Activated T-cell treated with anti-CD3 and anti-CD28 coated beads, Interleukin-2, amount 50 U/mL, for 48 hours (primary cell): ENCODE data around the gene ANKRD18B.
"Not testable (repeated sequence)": the region's sequence is repeated elsewhere in the genome, so short reads cannot be mapped to it uniquely, and the experiment has no call there.

Experiments
- DNase-seq, 2 experiments: peaks; one replicate each; pipeline ENCODE4 v3.0.0-alpha.2; 2020

The ANKRD18B gene

DNA sequence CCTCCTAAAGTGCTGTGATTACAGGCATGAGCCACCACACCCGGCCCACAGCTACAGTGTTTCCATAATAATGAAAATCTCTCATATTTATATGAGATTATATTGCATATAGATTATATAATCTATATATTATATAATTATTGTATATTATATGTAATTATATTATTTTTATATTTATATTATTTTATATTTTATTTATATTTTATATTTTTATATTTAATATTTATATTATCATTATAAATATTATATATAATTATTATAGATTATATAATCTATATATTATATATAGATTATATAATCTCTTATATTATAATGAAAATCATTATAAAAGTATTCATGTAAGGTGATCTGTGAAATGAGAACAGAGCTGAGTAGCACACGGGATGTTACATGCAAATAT, 11.5 kb downstream of the ANKRD18B start:
- no peak for DNase-seq

DNA sequence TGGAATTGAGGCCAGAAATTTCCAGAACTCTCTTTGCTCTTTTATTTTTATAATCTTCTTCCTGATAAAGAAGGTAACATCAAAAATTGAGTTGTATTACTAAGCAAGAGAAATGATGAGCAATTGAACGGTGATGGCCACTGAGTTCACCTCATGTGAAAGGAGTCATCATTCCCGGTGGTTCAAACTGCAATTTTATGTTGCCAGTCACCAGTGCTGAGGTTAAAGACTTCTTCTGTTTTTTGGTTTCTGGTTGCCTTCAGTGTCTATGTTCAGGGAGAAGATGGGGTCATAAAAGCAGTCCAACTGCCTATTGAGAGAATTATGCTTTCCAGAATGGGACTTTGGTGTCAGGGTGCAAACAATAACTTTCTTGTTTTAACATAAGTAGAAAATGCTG, 19.4 kb downstream of the ANKRD18B start:
- not testable (repeated sequence) for DNase-seq

DNA sequence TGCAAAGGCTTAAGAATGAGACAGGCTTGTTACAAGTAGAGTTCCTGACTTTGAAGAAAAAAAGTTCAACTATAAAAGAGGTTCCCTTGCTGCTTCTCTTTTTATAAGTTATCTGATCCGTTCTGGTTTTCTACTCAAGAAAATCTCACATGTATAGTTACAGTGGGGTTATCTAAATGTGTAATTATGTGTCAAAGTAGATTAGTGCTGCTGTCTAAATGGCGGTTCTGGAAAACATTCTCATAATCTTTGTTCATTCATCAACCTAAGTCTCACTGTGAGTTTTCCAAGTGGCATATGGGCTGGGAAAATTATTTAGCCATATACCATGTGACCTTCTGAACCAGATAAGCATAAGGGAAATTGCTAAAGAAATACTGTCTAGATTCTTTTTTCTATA, 21.7 kb downstream of the ANKRD18B start:
- DNase-seq, result not testable (repeated sequence)

DNA sequence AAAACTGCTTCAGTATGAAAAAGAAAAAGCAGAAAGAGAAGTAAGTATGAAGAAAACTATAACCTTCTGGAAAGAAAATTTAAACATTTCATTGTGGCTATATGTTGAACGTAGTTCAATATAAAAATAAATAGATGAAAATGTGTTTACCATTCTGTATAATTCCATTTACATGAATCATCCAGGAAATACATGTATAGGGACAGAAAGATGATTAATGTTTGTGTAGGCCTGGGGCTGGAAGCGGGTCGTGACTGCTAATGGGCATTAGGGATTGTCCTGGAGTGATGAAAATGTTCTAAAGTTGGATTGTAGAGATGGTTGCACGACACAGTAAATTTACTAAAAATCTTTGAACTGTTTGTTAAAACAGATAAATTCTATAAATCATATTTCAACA, 24.8 kb downstream of the ANKRD18B start:
- DNase-seq, result not testable (repeated sequence)

DNA sequence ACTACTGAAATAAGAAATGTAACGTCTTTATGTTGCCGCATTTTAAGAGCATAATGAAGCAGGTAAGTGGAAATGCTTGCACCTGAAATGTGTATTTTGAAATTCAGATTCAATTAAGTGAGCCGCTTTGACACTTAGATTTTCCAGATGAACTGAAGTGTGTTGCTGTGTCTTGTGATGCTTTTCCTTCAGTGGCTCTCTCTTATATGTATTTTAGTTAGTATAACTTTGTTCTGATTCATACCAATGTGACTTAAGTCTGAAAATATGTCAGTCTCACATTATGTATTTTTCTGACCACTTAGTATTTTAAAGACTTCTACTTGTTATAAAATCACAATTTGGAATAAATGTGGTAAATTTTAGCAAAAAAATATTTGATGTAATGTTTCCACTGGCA, 25.4 kb downstream of the ANKRD18B start:
- DNase-seq, result not testable (repeated sequence)

DNA sequence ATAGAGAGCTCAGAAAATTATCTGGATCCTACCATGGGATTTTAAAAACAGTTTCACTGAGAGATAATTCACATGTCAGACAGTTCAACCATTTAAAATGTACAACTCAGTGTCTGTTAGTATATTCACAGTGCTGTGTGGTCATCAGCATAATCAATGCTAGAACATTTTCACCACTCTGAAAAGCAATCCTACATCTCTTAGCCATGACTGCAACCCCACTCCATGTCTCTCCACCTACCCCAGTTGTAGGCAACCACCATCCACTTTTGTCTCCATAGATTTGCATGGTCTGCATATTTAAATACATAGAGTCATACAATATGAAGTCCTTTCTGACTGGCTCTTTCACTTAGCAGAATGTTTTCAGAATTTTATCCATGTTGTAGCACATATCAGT, 27.1 kb downstream of the ANKRD18B start:
- DNase-seq, result not testable (repeated sequence)

DNA sequence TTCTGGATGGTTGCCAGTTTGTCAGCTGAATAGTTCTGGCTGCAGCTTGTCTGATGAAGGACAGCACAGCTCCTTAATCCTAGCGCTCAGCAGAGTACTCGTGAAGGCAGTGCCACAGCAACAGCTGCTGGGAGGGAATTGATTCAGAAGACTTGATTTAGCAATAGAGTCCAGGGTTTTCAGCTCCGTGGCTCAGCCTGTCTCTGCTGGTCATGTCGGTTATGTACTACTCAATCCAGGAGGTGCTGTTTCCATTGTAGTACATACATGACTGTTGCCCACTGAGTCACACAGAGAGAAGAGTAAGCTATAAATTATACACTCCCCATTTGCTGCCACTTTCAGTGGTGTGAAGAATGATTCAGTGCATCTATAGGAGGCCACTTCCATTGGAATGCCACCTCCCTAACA, 28.3 kb downstream of the ANKRD18B start:
- DNase-seq, result peak; percentile 25

DNA sequence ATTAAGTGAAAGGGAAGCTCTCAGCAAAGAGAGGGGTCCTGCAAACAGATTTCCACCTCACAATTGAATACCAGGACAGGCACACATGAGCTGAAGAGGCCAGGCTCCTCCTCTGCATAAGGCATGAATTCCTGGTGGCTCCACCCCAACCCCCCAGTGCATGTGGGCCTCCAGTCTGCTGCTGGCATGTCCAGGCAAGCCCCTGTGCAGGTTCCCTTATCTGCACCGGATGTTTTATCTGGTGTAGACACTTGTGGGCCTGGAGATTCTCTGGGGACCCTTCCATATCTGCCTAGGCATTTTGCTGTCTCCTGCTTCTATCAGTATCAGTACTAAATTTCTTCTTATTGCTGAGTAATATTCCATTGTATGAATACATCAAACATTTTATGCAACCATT, 36.2 kb downstream of the ANKRD18B start:
- DNase-seq, result not testable (repeated sequence)

DNA sequence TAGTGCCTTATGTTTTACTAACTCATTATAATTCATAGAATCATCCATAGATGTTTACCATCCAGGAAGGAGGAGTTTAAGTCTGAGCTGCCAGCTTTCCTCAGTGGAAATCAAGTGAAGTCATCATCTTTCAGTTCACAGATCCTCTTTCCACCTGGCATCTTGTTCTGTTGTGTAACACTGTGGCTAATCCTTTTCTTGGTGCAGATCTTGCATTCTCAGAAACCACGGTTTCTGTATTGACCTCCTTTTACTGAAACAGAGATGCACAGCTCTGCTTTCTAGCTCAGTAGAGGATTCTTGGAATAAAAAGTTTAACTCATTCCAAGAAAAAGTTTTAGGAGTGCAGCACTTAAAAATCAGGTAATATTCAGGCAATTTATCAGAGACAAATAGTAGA, 38.1 kb downstream of the ANKRD18B start:
- not testable (repeated sequence) for DNase-seq

DNA sequence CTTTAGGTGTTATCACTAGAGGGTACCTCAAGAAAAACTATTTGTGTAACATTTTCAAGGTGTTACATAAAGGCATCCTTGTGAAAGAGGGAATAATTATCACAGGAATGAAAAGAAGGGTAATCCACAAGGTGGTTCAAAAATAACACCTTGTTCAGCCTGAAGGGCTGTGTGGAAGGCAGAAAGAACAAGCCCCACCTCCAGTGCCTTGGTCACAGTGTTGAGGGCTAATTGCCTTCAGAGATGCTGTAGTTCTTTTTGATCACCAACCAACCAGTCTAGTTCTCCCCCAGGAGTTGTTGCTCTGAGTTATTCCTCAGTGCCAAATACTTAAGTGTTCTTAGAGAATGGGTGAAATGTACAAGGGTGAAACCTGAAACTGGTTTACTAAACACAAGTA, 43.7 kb downstream of the ANKRD18B start:
- DNase-seq, result not testable (repeated sequence)

DNA sequence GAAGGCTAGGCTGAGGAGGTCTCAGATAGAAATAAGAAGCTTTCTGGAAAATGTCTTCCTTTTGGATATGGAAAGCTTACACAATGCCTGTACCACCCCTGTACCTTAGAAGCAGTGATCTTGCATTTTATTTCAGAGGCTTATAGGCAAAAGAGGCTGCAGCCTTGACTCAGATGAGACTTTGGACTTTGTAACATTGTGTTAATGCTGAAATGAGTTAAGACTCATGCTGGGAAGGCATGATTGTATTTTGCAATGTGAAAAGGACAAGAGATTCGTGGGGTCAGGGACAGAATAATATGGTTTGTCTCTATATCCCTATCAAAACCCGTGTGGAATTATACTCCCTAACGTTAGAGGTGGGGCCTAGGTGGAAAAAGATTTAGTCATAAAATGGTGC, 53.7 kb downstream of the ANKRD18B start:
- not testable (repeated sequence) for DNase-seq

DNA sequence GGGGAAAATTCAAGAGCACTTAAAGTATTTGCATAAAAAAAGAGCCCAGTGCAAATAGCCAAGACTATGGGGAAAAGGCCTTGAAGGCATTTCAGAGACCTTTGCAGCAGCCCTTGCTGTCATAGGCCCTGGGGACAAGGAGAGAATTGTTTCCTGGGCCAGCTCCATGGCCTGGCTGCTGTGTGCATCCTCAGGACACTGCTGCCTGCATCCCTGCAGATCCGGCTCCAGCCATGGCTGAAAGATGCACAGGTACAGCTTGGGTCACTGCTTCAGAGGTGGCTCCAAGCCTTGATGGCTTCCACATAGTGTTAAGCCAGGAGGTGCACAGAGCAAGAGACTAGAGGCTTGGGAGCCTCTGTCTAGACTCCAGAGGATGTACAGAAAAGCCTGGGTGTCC, 55.9 kb downstream of the ANKRD18B start:
- DNase-seq, result not testable (repeated sequence)

DNA sequence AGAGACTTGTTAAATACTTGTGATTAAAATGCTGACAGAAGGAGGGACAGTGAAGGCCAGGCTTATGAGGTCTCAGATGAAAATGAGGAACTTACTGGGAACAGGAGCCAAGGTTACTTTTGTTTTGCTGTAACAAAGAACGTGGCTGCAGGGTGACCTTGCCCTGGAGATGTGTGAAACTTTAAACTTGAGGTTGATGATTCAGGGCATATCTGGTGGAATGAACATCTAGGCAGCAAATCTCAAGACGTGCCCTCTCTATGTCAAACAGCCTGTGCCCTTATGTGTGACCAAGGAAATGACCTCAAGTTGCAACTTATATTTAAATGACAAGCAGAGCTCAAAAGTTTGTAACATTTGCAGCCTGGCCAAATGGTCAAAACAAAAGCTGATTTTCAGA, 58.6 kb downstream of the ANKRD18B start:
- not testable (repeated sequence) for DNase-seq

DNA sequence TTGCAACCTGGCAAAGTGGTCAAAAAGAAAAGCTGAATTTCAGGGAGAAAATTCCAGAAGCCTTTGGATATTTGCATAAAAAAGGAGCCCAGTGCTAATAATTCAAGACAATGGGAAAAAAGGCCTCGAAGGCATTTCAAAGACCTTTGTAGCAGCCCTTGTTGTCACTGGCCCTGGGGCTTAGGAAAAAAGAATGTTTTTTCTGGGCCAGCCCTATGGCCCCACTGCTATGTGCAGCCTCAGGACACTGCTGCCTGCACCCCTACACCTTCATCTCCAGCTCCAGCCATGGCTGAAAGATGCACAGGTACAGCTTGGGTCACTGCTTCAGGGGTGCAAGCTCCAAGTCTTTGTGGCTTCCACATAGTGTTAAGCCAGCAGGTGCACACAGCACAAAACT, 62.1 kb downstream of the ANKRD18B start:
- not testable (repeated sequence) for DNase-seq

DNA sequence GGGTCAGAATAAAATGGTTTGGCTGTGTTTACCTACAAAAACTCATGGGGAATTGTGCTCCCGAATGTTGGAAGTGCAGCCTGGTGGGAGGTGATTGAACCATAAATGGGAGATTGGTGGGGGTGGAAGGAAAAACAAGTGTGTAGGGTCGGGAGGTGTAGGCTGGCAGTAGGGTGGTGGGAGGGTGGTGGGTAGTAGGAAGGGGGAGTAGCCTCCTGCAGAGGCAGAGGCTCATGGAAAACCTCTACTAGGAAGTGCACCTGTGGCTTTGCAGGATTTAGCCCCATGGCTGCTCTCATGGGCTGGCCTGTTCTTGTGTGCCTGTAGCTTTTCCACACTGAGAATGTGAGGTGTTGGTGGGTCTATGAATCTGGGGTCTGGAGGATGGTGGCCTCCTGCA, 63.7 kb downstream of the ANKRD18B start:
- not testable (repeated sequence) for DNase-seq

DNA sequence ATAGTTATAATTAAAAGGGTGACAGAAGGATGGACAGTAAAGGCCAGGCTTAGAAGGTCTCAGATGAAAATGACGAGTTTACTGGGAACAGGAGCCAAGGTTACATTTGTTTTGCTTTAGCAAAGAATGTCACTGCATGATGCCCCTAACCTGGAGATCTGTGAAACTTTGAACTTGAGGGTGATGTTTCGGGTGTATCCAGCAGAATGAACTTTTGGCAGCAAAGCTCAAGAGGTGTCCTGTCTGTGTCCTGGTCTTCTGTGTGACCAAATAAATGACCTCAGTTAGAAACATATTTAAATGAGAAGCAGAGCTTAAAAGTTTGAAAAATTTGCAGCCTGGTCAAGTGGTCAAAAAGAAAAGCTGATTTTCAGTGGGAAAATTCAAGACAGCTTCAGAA, 64.8 kb downstream of the ANKRD18B start:
- DNase-seq, result not testable (repeated sequence)

DNA sequence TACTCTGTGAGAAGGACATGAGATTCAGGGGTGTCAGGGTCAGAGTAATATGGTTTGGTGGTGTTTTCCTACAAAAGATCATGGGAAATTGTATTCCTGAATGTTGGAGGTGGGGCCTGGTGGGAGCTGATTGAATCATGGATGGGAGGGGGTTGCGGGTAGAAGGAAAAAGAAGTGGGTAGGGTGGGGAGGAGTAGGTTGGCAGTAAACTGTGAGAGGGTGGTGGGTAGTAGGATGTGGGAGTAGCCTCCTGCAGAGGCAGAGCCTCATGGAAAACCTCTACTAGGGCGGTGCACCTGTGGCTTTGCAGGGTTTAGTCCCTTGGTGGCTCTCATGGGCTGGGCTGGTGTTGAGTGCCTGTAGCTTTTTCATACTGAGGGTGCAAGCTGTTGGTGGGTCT, 66.8 kb downstream of the ANKRD18B start:
- not testable (repeated sequence) for DNase-seq

DNA sequence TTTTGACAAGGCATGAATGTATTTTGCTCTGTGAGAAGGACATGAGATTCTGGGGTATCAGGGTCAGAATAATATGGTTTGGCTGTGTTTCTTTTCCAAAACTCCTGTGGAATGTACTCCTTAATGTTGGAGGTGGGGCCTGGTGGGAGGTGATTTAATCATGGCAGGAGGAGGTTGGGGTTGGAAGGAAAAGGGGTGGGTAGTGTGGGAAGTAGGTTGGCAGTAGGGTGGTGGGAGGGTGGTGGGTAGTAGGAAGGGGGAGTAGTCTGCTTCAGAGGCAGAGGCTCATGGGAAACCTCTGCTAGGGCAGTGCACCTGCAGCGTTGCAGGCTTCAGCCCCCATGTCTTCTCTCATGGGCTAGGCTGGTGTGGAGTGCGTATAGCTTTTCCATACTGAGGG, 72.9 kb downstream of the ANKRD18B start:
- DNase-seq, result not testable (repeated sequence)

DNA sequence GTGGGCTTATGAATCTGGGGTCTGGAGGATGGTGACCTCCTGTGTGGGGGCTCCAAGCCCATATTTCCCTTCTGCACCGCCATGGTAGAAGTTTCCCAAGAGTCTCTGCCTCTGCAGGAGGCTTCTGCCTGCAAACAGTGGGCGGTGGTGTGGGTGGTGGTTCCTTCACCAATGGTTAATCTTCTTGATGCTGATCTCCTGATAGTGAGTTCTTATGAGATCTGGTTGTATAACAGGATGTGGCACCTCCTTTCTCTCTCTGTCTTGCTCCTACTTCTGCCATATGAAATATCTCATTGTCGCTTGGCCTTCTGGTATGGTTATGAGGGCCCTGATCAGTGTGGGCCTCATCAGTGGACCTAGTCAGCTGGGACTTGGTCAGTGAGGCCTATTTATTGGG, 73.3 kb downstream of the ANKRD18B start:
- DNase-seq, result not testable (repeated sequence)

DNA sequence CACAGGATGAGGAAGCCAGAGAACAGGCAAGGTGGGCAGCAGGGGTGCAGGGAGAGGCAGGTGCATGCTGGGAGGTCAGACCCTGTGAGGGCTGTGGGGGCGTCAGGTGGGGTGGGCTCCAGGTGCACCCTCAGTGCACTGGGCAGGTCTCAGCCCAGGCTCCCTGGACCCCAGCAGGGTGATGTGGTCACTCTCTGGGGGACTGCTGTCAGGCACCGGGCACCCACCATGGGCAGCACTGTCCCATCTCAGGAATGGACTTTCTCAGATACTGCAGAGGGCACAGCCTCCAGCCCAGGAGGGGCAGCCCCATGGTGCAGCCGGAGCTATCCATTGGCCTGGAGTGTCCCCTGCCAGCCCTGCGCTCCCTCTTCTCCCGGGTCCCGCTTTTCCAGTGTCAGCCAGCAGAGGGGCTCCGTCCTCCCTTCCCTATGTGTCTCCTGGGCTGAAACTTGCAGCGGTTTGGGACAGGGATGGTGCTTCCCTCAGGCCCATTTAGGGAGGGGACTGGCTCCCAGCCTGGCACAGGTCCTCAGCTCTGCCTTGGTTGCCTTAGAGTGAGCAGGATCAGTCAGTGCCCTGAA, 74.8 kb downstream of the ANKRD18B start:
- not testable (repeated sequence) for DNase-seq

DNA sequence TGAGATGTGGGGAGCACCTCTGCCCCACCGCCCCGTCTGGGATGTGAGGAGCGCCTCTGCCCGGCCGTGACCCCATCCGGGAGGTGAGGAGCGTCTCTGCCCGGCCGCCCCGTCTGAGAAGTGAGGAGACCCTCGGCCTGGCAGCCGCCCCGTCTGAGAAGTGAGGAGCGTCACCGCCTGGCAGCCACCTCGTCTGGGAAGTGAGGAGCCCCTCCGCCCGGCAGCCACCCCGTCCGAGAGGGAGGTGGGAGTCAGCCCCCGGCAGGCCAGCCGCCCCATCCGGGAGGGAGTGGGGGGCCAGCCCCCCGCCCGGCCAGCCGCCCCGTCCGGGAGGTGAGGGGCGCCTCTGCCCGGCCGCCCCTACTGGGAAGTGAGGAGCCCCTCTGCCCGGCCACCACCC, 76.9 kb downstream of the ANKRD18B start:
- not testable (repeated sequence) for DNase-seq

DNA sequence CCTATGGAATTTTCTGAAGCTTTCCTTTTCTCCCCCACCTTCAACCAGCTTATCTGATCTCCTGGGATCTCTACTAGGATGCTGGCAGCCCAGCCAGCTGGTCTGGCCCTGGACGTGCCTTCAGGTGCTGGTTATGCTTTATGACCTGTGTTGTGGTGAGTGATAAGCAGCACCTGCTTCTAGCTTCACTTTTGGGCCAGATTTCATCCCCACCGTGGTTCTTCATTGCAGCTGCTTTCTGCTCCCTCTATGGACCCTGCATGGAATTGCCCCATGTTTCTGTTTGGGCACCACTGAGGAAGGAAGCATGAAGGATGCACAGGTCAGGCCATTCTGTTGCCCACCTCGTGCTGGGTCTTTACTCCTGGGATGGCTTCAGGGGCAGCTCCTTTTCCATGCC, 80.2 kb downstream of the ANKRD18B start:
- DNase-seq, result not testable (repeated sequence)

DNA sequence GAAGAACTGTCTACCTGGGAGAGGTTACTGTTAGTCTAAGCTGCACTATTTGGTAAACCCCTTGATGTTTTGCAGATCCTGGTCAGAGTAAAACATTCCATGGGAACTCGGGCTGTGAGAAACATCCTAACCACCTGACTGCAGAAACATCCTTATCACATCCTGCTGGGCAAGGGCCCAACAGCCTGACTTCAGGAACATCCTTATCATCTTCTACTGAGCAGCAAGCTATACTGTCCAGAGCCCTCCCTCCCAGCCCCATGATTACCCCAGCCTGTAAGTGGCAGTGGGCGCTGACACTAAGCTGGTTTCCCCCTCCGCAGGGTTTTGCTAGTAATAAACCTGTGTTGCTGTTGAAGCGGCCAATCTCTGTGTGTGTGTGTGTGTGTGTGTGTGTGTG, 80.9 kb downstream of the ANKRD18B start:
- DNase-seq, result not testable (repeated sequence)

DNA sequence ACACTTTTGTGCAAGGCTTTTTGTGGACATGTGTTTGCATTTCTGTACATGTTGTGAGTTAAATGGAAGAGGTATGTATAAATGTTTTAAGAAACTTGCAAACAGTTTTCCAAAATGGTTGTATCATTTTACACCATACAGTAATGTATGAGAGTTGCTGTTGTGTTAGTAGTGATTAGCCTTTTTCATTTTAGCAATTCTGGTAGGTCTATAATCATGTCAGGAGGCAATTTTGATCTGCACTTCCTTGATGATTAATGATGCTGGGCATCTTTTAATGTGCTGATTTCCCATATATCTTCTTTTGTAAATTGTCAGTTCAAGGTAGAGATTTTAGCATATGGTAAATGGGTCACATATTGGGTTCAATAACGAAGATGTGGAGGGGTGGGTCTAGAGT, 87.3 kb downstream of the ANKRD18B start:
- DNase-seq, result no peak

DNA sequence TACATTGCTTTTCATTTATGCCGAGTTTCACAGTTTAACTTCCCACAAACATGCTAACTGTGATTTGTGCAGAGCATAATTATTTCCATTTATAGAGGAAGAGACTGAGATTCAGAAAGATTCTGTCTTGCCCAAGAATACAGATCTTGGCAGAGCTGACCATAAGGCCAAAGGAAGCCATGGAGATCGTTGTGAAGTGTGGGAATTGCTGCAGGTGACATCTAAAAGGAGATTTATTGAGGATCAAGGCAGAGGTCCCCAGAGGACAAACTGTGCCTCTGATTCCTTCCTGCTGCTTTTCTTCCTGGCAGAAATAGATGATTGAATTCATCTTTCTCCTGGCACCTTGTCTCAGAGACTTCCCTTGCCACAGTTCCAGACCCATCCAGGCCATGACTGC, 88.4 kb downstream of the ANKRD18B start:
- not testable (repeated sequence) for DNase-seq
